GM23338 (cell line): Measurements from ENCODE around the gene GRIK1.

Experiments
- CTCF ChIP-seq, 2 experiments: fragments of 200-600 bp in 1 of 2; sonication (generic) in 1 of 2; conservative IDR thresholded peaks; 2 replicates each; pipeline versions ENCODE4 v1.5.1 to v1.6.1; 2016 to 2017; ENCODE audit warnings: antibody characterized with exemption in 2 of 2, low read depth in 2 of 2, mild to moderate bottlenecking in 2 of 2, moderate library complexity in 1 of 2
- EZH2 ChIP-seq: fragments of 200-600 bp; sonication (generic); IDR thresholded peaks from one replicate; pipeline ENCODE4 v1.8.0; 2017; ENCODE audit warnings: antibody characterized with exemption, mild to moderate bottlenecking, low read depth; ENCODE audit not compliant: unreplicated experiment
- EZH2phosphoT487 ChIP-seq: fragments of 200-600 bp; sonication (generic); IDR thresholded peaks from one replicate; pipeline ENCODE4 v1.8.1; 2018; ENCODE audit warnings: antibody characterized with exemption; ENCODE audit not compliant: unreplicated experiment
- JUNB ChIP-seq: IDR thresholded peaks from one replicate; pipeline ENCODE4 v1.6.1; 2016; ENCODE audit warnings: antibody characterized with exemption; ENCODE audit not compliant: unreplicated experiment
- POLR2AphosphoS5 ChIP-seq: IDR thresholded peaks from 2 replicates; pipeline ENCODE4 v1.6.1; 2016; ENCODE audit warnings: antibody characterized with exemption, low read depth
- REST ChIP-seq: IDR thresholded peaks from one replicate; pipeline ENCODE4 v1.6.1; 2018; ENCODE audit warnings: antibody characterized with exemption; ENCODE audit not compliant: unreplicated experiment
- ZNF331 ChIP-seq: fragments of 250-450 bp; sonication (Bioruptor Pico); IDR thresholded peaks from 2 replicates; pipeline ENCODE4 v1.5.0; 2020; ENCODE audit warnings: low read depth, mild to moderate bottlenecking, moderate library complexity

GRCh38 chr21:29777160-29777559, 162.6 kb downstream of the GRIK1 start:
- TF ChIP-seq ZNF331 (CRISPR knock-in tag) (no peak), REST (no peak), CTCF (conservative IDR thresholded peaks at IDR 0.05; ENCODE audit: low read depth in 2 of 2) (no peak), JUNB (no peak), EZH2phosphoT487 (no peak), EZH2 (no peak), POLR2AphosphoS5 (no peak)
